Stimulated activated CD8-positive, alpha-beta memory T cell treated with anti-CD3 and anti-CD28 coated beads, Interleukin-7, amount 100 ng/mL, for 24 hours (primary cell): Measurements from ENCODE around the gene CREB3L1.
A peak's percentile ranks its signal among the peaks of the same experiment; 100 is the strongest.

Experiments used
- DNase-seq: peaks from one replicate; pipeline ENCODE4 v3.0.0-alpha.2; 2020; ENCODE audit warnings: low read depth

CREB3L1 gene

GRCh38 chr11:46277622-46278386, at the start of gene CREB3L1:
Gene CREB3L1 (plus strand): TSS chr11:46277662. CDS start chr11:46278112, 450 bp downstream.
- no peak for DNase-seq

GRCh38 chr11:46229230-46229629, 48.2 kb upstream of the CREB3L1 start:
- no peak for DNase-seq

- no peak for DNase-seq
Observed at GRCh38 chr11:46234311-46234710, 43.2 kb upstream of the CREB3L1 start.

GRCh38 chr11:46235777-46236688, 41.4 kb upstream of the CREB3L1 start:
- no peak for DNase-seq

GRCh38 chr11:46236918-46237247, 40.6 kb upstream of the CREB3L1 start:
- no peak for DNase-seq

GRCh38 chr11:46237248-46238077, 40.0 kb upstream of the CREB3L1 start:
- DNase-seq = no peak

GRCh38 chr11:46238078-46238966, 39.1 kb upstream of the CREB3L1 start:
- no peak for DNase-seq

GRCh38 chr11:46238967-46239800, 38.3 kb upstream of the CREB3L1 start:
- peak; percentile 49 for DNase-seq

- no peak for DNase-seq
Observed at GRCh38 chr11:46239801-46240061, 37.7 kb upstream of the CREB3L1 start.

- DNase-seq = no peak
Observed at GRCh38 chr11:46240371-46240770, 37.1 kb upstream of the CREB3L1 start.

- no peak for DNase-seq
Observed at GRCh38 chr11:46240861-46241260, 36.6 kb upstream of the CREB3L1 start.

GRCh38 chr11:46242041-46242951, 35.2 kb upstream of the CREB3L1 start:
- no peak for DNase-seq

- DNase-seq = peak; percentile 78
Observed at GRCh38 chr11:46242952-46243795, 34.3 kb upstream of the CREB3L1 start.

GRCh38 chr11:46243796-46244109, 33.7 kb upstream of the CREB3L1 start:
- DNase-seq = no peak

- DNase-seq = no peak
Observed at GRCh38 chr11:46246521-46246920, 30.9 kb upstream of the CREB3L1 start.

- no peak for DNase-seq
Observed at GRCh38 chr11:46247090-46247489, 30.4 kb upstream of the CREB3L1 start.

- no peak for DNase-seq
Observed at GRCh38 chr11:46247659-46248058, 29.8 kb upstream of the CREB3L1 start.

GRCh38 chr11:46248289-46249102, 29.0 kb upstream of the CREB3L1 start:
- DNase-seq = no peak
